GM12891 (cell line): ENCODE data around the gene IRGC.
A peak's percentile ranks its signal among the peaks of the same experiment; 100 is the strongest.

ENCODE experiments used
- DNase-seq: peaks from one replicate; pipeline ENCODE4 v3.0.0; 2011; ENCODE audit warnings: low spot score; ENCODE audit not compliant: insufficient read length
- FAIRE-seq: peaks from 2 replicates; lab custom pipeline; 2011; peaks lifted over from hg19 to GRCh38; lab: Jason Lieb, UNC
- PAX5 ChIP-seq: IDR thresholded peaks from 2 replicates; pipeline ENCODE4 v1.6.1; 2011; ENCODE audit warnings: low read length, moderate library complexity, mild to moderate bottlenecking; ENCODE audit not compliant: insufficient read depth, severe bottlenecking
- POLR2A ChIP-seq: IDR thresholded peaks from 2 replicates; pipeline ENCODE4 v1.6.1; 2011; ENCODE audit warnings: low read depth, low read length, control low read depth
- POLR2AphosphoS5 ChIP-seq: IDR thresholded peaks from 2 replicates; pipeline ENCODE4 v1.6.1; 2011; ENCODE audit warnings: low read depth, low read length, control low read depth
- POU2F2 ChIP-seq: IDR thresholded peaks from 2 replicates; pipeline ENCODE4 v1.6.1; 2011; ENCODE audit warnings: low read depth, mild to moderate bottlenecking, control low read depth, low read length, moderate library complexity
- SPI1 ChIP-seq: IDR thresholded peaks from 2 replicates; pipeline ENCODE4 v1.6.1; 2011; ENCODE audit warnings: low read depth, low read length, control low read depth
- TAF1 ChIP-seq: IDR thresholded peaks from 2 replicates; pipeline ENCODE4 v1.6.1; 2011; ENCODE audit warnings: low read depth, low read length, control low read depth

IRGC gene

DNA sequence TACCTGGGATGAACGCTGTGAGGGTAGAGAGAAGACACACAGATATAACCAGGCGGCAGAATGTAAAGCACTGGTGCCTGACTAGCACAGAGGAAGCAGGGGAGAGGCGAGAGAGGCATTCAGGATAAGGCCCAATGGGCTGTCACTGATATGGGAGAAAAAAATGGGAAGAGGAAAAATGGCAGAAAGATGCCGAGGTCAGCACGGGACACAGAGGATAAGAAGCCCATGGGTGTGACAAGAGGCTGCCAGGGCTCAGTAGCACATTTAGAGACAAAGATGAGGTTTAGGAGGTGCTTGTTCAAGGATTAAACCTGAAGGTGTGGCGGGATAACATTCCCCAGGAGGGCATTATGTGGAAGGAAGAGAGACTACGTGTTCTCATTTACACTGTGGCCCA, 33.3 kb downstream of the IRGC start:
- TF ChIP-seq POU2F2 = no peak
- TF ChIP-seq SPI1 = no peak
- no peak for TF ChIP-seq TAF1
- no peak for TF ChIP-seq PAX5
- TF ChIP-seq POLR2AphosphoS5 = no peak
- TF ChIP-seq POLR2A = no peak
- no peak for DNase-seq
- FAIRE-seq = no peak

DNA sequence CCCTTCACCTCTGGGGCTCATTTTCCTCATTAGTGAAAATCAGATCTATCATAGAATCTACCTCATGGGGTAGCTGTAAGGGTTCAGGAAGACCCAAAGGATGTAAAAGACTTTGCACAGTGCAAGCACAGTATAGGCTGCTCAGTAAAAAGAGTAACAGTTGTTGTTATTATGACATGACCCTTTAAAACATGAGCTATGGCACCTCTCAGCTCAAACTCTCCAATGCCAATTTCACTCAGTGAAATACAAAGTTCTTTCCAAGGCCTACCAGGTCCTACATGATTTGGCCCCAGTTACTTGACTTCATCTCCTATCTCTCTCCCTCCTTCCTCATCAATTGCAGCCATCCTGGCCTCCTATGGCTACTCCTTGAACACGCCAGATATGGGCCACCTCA, 34.0 kb downstream of the IRGC start:
- FAIRE-seq (no peak), DNase-seq (no peak)
- TF ChIP-seq POLR2A (no peak), POLR2AphosphoS5 (no peak), PAX5 (no peak), SPI1 (no peak), POU2F2 (no peak), TAF1 (no peak)

- TF ChIP-seq POLR2AphosphoS5 (no peak), POLR2A (no peak), TAF1 (no peak), SPI1 (no peak), PAX5 (no peak), POU2F2 (no peak)
- DNase-seq (no peak), FAIRE-seq (no peak)
Observed at GRCh38 chr19:43751466-43752220, 35.8 kb downstream of the IRGC start.

- FAIRE-seq (peak; percentile 57), DNase-seq (no peak)
- TF ChIP-seq TAF1 = no peak
- no peak for TF ChIP-seq POLR2AphosphoS5
- TF ChIP-seq SPI1 = no peak
- no peak for TF ChIP-seq POU2F2
- TF ChIP-seq POLR2A = no peak
Observed at GRCh38 chr19:43752287-43752875, 36.5 kb downstream of the IRGC start.

DNA sequence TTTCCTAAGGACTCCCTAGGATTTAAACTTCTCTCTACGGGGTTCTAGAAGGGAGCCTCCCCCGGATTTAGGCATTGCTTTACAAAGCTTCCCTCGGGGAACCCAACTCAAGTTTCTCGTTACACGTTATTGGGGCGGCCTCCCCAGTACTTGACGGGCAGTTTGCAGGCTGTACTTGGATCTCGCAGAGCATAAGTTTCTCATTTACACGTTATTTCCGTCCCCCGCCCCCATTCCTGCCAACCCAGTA, 38.3 kb downstream of the IRGC start:
- no peak for FAIRE-seq
- TF ChIP-seq TAF1 (no peak; the same call in 1 of the 2 replicates), POLR2AphosphoS5 (no peak), POU2F2 (no peak), SPI1 (no peak), PAX5 (no peak), POLR2A (no peak; the same call in 1 of the 2 replicates)
- no peak for DNase-seq

DNA sequence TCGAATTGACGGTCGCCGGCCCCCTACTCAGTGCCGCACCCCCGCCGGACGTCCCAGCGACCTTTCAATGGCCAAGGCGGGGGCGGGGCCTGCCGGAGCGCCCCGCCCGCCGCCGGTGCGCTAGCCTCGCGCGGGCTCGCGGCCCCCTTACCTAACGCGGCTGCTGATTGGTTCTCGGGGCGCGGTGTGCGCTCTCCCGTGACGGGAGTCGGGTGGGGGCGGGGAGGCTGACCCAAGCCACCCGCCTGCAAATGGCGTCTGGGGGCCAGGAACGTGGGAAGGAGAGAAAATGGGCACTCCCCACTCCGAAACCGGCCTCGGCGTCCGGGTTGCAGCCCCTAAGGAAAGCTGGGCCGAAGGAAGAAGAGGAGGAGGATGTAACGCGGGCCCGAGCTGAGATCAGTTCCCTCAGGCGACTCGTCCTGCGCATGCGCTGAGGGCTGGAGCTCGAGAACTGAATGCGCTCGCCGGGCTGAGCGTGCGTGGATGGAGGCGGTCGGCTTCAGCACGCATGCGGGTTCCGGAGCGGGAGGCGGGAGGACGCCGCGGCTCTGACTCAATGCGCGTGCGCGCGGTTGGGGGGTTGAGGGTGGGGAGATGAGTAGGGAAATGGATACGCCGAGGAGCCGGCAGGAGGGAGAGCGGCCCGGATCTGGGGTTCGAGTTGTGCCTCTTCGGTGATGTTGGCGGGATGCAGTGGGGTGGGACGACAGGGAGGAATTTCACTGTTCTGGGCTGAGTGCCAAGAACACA, 38.8 kb downstream of the IRGC start, which contains the start of gene SMG9:
Gene SMG9, minus strand, starts transcription at position 460 of the 753 bp plus-strand sequence. CDS start 4,221 bp downstream, outside the sequence.
- TF ChIP-seq PAX5 (peak; percentile 98), TAF1 (peak; percentile 80), POU2F2 (no peak), SPI1 (no peak), POLR2A (peak; percentile 82), POLR2AphosphoS5 (peak; percentile 87; the same call in 1 of the 2 replicates)
- FAIRE-seq (peak; percentile 98), DNase-seq (peak; percentile 79)

GRCh38 chr19:43755256-43755801, 39.5 kb downstream of the IRGC start:
- TF ChIP-seq POLR2A (peak; percentile 34; the same call in 1 of the 2 replicates), PAX5 (no peak), POU2F2 (no peak), POLR2AphosphoS5 (peak; percentile 57), SPI1 (peak; percentile 13; the same call in 1 of the 2 replicates)
- no peak for DNase-seq
- FAIRE-seq = peak; percentile 84

DNA sequence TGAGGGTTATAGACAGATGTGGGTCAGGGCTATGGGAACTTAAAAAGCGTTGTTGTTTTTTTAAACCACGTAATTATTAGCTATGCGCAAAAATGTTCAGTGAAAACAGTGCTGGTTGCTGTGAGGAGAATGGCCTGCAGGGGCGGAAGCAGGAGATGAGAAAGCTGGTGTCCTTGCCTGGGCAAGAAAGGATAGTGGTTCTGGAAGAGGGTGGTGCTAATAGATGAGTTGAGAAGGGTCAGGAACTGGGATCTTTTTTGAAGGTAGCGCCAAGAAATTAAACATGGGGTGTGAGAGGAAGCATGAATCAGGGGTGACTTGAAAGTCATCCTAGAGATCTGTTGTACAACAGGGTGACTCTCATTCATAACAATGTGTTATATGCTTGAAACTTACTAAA, 43.6 kb downstream of the IRGC start:
- DNase-seq (no peak), FAIRE-seq (no peak)
- no peak for TF ChIP-seq SPI1
- TF ChIP-seq POLR2AphosphoS5 = no peak
- TF ChIP-seq POU2F2 = no peak
- TF ChIP-seq PAX5 = no peak
- TF ChIP-seq TAF1 = no peak
- TF ChIP-seq POLR2A = no peak

DNA sequence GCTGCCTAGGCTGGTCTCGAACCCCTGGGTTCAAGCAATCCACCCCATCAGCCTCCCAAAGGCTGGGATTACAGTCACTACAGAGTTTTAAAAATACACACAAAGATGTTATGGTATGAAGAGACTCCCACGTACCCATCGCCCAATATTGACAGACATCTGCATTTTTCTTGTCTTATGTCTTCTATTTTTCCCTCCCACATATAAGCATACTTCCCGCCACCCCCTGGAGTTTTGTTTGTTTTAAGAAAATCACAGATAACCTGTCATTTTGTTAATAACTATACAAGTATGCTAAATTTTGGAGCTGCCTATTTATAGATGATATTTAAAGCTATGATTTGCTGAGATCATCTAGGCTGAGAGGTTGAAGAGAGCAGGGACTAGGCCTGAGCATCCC, 45.1 kb downstream of the IRGC start:
- FAIRE-seq (no peak), DNase-seq (no peak)
- no peak for TF ChIP-seq POLR2AphosphoS5
- no peak for TF ChIP-seq POLR2A
- TF ChIP-seq POU2F2 = no peak
- no peak for TF ChIP-seq TAF1
- no peak for TF ChIP-seq PAX5
- TF ChIP-seq SPI1 = no peak
